GM12864 (cell line): Measurements from ENCODE around the gene RCOR1.

Experiments used
- DNase-seq: peaks from one replicate; pipeline ENCODE4 v3.0.0-alpha.2; 2011; ENCODE audit warnings: low read depth
- H3K4me3 ChIP-seq: 2 replicates; pipeline ENCODE4 v1.5.1; 2011; ENCODE audit warnings: mild to moderate bottlenecking, low read depth, low read length, control low read depth
- CTCF ChIP-seq: IDR thresholded peaks from 2 replicates; pipeline ENCODE4 v1.5.1; 2011; ENCODE audit warnings: low read depth, mild to moderate bottlenecking, moderate library complexity, low read length, control low read depth, inconsistent platforms; ENCODE audit errors: missing control alignments

RCOR1 gene

GRCh38 chr14:102678394-102678793 lies 85.9 kb downstream of the RCOR1 start:
- no peak for TF ChIP-seq CTCF

GRCh38 chr14:102683399-102684297 lies 91.2 kb downstream of the RCOR1 start:
- TF ChIP-seq CTCF, result no peak
- no peak for DNase-seq
- H3K4me3 ChIP-seq, result no peak overlapping the region

More at GRCh38 chr14:102678394-102678793, 85.9 kb downstream of the RCOR1 start:
- no peak for DNase-seq
- no peak overlapping the region for H3K4me3 ChIP-seq

DNA sequence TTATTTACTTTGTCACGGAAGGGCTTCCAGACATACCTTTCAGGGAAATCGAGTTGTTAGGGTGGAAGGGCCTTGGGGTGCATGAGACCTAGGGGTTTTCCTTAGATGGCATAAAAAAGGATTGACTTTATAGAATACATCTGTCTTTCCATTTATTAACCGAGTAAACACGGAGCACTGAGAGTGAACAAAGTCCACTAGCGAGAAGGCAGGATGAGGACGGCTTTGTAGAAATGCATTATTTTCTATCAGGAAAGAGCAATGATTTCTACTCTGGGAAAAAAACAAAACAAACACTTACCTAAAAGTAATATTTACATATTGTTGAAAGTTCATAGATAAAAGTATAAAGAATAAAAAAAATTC lies 91.8 kb downstream of the RCOR1 start:
- TF ChIP-seq CTCF, result no peak
- DNase-seq, result no peak
- H3K4me3 ChIP-seq, result no peak overlapping the region

DNA sequence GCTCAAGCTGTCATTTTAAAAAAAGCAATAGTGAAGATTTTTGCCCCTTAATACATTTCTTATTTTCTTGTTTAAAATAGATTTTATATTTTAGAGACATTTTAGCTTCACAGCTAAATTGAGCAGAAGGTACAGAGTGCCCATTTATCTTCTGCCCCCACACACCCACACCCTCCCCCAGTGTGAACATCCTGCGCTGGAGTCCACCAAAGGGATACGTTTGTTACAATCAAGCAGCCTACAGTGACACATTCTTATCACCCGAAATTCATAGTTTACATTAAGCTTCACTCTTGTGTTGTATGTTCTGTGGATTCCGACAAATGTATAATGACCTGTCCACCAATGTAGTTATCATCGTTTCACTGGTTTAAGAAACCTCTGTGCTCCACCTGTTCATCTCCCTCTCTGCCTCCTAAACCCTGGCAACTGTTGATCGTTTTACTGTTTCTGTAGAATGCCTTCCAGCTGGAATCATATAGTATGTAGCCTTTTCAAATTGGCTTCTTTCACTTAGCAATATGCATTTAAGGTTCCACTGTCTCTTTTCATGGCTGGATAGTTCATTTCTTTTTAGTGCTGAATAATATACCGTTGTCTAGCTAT lies 93.8 kb downstream of the RCOR1 start:
- TF ChIP-seq CTCF, result no peak
- DNase-seq, result no peak

DNA sequence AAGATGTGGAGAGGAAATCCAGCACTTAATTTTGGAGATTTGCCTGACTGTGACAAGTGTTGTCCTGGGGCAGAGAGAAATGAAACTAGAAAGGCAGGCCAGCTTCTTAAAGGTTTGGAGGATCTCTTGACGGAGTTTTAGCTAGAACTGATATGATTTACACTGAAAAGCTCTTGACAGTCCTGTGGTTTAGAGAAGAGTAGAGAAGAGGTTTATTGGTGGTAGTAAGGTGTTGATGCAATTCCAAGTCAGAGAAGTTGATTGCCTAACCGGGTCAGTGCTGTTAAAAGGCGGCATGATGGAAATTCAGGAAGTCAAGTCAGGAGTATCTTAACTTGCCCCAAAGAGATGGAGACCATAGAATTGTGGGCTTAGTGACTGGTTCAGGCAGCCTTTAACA lies 95.8 kb downstream of the RCOR1 start:
- TF ChIP-seq CTCF, result no peak
- DNase-seq, result no peak
- H3K4me3 ChIP-seq, result no peak overlapping the region

More for the DNA sequence above, 93.8 kb downstream of the RCOR1 start:
- no peak overlapping the region for H3K4me3 ChIP-seq

DNA sequence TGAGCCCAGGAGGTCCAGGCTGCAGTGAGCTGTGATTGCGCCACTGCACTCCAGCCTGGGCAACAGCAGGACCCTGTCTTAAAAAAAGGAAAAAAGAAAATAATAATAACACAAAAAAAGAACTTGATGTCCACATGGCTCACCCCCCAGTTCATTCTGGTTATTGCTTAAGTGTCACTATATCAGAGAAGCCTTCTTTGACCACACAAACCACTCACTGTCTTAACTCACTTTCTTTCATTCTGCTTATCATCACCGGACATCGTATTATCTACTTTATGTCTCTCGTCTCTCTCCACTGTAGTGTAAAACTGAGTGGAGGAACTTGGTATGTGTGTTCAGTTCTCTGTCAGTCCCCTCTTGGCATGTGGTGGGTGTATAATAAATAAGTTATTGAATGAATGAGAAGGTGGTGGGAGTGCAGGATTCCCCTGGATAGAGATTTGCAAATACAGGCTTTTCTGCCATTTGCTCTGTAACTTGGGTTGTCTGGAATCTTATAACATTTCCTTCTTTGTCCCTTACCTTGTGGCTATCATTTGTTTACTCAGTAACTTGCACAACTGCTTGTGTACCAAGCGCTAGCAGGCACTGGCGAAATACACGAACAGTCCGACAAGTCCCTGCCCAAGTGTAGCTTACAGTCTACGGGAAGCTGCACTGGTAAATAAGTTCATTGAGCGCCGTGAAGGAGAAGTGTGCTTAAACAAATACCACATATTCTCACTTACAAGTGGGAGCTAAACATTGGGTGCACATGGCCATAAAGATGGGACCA lies 98.2 kb downstream of the RCOR1 start:
- no peak overlapping the region for H3K4me3 ChIP-seq
- TF ChIP-seq CTCF, result no peak

More for the DNA sequence above, 98.2 kb downstream of the RCOR1 start:
- DNase-seq, result no peak
